Measurements from ENCODE around the gene FMOD. TPM values are rescaled to one million over a fixed set of nuclear protein-coding genes. Genes with fewer than 3 reads are reported as not detected.

FMOD gene
- total RNA-seq, 1 donor from 2014 or later, result 1.4 TPM

DNA sequence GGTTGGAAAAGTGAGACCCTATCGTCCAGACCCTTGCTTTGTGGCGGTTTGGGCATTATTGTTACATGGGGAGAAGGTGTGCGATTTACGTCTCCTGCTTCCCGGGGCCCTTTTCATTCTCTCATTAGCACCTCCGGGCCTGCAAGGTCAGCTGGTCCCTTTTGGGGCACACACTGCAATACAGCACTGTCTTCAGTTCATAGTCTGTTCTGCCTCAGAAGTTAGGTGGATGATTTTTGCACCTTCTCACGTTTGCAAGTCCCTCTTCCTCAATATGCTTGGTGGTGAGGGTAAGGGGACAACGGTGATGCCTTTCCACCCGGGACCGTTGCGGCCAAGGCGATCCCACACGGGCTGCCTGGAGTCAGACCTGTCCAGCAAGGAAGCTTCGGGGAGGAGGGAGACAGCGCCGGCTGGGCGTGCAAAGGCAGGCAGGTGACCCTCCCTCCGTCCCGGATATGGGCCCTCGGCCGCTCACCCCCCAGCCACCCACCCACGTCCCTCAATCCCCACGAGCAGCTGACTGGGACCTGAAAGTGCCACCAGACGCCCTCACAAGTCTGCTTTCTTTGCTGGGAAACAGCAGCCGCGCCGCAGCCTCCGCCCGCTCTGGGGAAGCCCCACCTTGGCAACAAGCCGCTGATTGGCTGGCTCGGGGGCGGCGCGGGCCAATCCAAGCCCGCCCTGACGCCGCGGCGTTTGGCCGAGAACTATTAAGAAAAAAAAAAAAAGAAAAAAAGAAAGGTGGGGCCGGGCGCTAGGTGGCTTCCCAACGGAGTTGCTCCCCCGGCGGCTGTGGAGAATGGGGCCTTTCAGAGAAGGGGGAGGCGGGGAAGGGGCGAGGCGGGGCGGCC is 23.9 kb downstream of the FMOD start:
- peak; percentile 98 for DNase-seq
- intact Hi-C loops (cut with micrococcal nuclease), result loop anchor here (1.0 to 10.0 kb wide), 6 partner anchors 11 to 982 kb away; partner anchors contain the start of genes ATP2B4, BTG2, PPP1R12B and UBE2T
- Mint-ChIP-seq H3K27me3 (no peaks in the 10 kb centered on the region), H3K27ac (peak overlapping the region; percentile 94), H3K4me1 (peaks cover 61% of the 10 kb centered on the region), H3K36me3 (ENCODE audit: low read depth) (no peaks in the 10 kb centered on the region), H3K9me3 (no peaks in the 10 kb centered on the region), H3K4me3 (peak overlapping the region; percentile 83)

DNA sequence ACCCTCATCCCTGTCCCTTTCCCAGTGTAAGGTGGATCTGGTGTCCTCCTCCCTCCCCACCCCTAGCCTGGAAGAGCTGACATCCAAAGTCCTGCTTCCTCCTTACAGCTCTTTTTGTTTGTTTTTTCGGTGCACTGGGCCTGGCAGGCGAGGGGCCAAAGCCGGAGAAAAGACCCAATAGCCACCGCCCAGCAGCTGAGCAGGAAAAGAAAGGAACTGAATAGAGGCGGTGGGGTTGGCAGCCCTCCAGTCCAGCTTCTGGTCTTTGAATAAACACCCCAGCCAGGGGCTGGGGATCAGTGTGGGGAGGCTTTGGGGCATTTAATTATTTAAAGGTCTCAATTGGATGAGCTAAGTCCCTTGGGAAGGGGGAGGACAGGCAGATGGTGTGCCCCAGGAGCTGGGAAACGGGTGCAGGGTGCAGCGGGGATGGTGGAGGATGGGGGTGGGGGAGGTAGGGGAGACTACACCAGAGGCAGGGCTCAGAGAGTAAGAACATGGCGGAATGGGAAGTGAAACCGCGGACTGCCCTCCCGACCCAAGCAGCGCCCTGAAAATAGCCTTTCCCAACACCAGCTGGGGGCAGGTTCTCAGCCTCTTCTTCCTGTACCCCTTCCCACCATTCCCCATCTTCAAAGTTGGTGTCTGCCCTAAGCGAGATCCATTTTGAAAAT is 25.4 kb downstream of the FMOD start:
- no peaks in the 10 kb centered on the region for H3K27me3 Mint-ChIP-seq
- H3K36me3 Mint-ChIP-seq (ENCODE audit: low read depth), result no peaks in the 10 kb centered on the region
- H3K4me1 Mint-ChIP-seq, result peaks cover 75% of the 10 kb centered on the region
- DNase-seq, result no peak
- H3K27ac Mint-ChIP-seq, result peak overlapping the region; percentile 84
- intact Hi-C loops (cut with micrococcal nuclease), result loop anchor here (10.0 kb wide), 2 partner anchors 299 to 981 kb away; partner anchors contain the start of genes ATP2B4, PPP1R12B and UBE2T
- H3K9me3 Mint-ChIP-seq, result no peaks in the 10 kb centered on the region
- peak overlapping the region; percentile 83 for H3K4me3 Mint-ChIP-seq

DNA sequence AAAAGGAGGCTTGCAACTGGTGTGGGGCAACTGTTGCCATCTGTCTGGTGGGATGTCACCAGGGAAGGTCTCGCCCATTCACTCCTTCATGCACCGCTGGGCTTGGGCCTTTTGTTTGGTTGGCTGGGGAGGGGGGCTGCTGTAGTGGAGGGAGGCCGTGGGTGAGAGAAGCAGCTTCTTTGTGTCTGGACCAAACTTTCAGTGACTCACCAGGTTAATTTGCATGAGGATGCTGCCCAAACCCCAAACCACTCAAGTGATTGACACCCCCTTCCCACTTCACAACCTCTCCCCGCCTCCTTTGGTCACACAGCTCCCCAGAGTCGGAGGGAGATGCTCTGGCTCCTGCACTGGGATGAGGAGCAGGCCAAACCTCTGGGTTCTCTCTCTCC is 25.9 kb downstream of the FMOD start:
- peaks cover 81% of the 10 kb centered on the region for H3K4me1 Mint-ChIP-seq
- peak overlapping the region; percentile 84 for H3K27ac Mint-ChIP-seq
- H3K4me3 Mint-ChIP-seq, result peak overlapping the region; percentile 80

DNA sequence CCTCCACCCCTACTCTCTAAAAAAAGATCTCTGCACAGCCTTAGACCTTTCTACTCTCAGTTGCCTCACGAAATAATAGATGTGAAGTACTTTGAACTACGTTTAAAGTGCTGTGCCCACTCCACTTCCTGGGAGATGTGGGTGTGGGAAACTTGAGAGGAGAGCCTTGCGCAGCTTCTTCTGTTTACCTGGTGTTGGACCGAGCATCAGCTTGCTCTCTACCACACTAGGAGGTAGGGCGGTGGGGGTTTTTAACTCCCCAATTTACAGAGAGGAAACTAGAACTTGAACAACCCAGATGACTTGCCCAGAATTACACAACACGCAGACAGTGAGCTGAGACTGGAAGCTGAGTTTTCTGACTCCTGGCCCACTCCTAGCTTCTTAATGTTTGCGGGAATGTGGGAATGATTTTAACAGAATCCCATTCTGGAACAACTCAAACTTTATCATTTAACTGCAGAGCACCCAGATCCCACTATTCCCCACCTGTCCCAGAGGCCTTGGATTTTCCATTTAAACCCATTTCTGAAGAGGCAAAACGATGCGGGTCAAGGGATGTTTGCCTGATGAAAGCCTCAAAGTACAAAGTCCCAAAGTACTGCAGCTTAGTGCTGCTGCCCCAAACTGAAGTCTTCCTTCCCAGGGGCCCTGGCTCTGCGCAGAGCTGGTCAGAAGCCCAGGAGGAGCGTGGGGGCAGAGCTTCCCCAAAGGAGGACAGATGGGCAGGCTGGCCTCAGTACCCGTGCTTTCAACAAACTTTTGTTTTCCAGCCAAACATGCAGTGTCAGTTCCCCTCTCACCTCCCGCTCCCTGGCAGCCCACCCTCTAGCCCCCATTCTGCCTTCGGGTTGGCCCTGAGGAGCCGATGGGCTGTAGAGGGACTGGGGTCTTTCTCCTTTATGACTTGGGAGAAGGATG is 26.6 kb downstream of the FMOD start:
- Mint-ChIP-seq H3K27me3 (no peaks in the 10 kb centered on the region), H3K27ac (peak overlapping the region; percentile 85), H3K9me3 (no peaks in the 10 kb centered on the region), H3K4me3 (peak overlapping the region; percentile 80), H3K36me3 (ENCODE audit: low read depth) (no peaks in the 10 kb centered on the region), H3K4me1 (peaks cover 87% of the 10 kb centered on the region)
- intact Hi-C loops (cut with micrococcal nuclease), result loop anchor here (10.0 kb wide), 2 partner anchors 300 to 980 kb away; partner anchors contain the start of genes ATP2B4, PPP1R12B and UBE2T
- DNase-seq, result peak; percentile 83

More for the DNA sequence above, 25.9 kb downstream of the FMOD start:
- Mint-ChIP-seq H3K9me3 (no peaks in the 10 kb centered on the region), H3K27me3 (no peaks in the 10 kb centered on the region), H3K36me3 (ENCODE audit: low read depth) (no peaks in the 10 kb centered on the region)
- DNase-seq, result peak; percentile 90
- intact Hi-C loops (cut with micrococcal nuclease), result loop anchor here (10.0 kb wide), 2 partner anchors 300 to 980 kb away; partner anchors contain the start of genes ATP2B4, PPP1R12B and UBE2T

DNA sequence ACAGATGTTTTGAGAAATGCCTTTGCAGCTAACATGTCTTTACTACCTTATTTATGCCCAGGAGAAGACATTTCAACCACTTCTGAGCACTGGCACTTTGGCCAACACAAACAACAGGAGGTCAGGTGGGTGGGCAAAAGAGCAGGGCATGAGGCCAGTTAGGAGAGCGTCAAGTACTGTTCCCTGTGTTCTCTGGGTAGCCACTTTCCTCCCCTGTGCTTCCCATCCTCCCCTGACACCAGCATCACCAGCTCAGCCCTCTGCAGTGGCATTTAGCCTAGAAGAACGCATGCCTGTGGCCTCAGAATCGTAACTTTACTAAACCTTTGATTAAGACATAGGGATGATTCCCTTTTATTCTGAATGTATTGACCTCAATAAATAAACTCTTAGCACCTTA is 27.3 kb downstream of the FMOD start:
- Mint-ChIP-seq H3K9me3 (no peaks in the 10 kb centered on the region), H3K27me3 (no peaks in the 10 kb centered on the region), H3K27ac (peak overlapping the region; percentile 85), H3K4me3 (peak overlapping the region; percentile 80), H3K4me1 (peaks cover 87% of the 10 kb centered on the region), H3K36me3 (ENCODE audit: low read depth) (peaks cover 4% of the 10 kb centered on the region)
- intact Hi-C loops (cut with micrococcal nuclease), result loop anchor here (10.0 kb wide), 2 partner anchors 301 to 979 kb away; partner anchors contain the start of genes ATP2B4, PPP1R12B and UBE2T
- DNase-seq, result no peak

DNA sequence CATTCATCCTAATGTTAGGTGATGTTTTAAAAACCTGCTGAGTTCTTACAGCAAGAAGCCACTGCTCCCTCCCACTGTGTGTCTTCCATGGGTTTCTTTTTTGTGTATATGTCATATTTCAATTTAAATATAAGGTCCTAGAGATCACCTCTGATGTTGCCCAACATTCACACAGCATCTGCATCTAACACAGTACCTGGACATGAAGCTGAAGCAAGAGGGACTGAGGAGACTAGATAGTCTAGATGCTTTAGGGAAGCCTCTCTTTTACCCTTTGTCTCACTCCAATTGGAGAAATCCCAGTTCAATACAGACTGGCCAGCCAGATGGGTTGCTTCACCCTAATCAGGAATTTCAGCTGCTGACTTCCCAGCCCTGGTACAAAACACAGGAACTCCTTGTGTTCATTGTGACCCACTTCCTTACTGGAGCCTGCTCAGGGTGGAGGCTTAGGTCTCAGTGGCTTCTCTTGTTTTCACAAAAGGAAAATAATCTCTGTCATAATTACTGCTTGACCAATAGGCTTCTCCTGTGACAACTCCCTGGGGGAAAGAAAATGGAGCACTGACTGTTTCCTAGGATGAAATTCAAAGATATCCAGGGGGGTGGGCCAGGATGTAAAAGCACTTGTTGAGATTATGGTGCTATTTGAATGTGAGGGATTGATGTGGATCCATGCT is 28.3 kb downstream of the FMOD start:
- peak overlapping the region; percentile 23 for H3K27ac Mint-ChIP-seq
- H3K4me3 Mint-ChIP-seq, result peak overlapping the region; percentile 30
- no peak for DNase-seq
- intact Hi-C loops (cut with micrococcal nuclease), result loop anchor here (10.0 kb wide), 2 partner anchors 302 to 978 kb away; partner anchors contain the start of genes ATP2B4, PPP1R12B and UBE2T
- H3K36me3 Mint-ChIP-seq (ENCODE audit: low read depth), result peaks cover 5% of the 10 kb centered on the region
- H3K27me3 Mint-ChIP-seq, result no peaks in the 10 kb centered on the region
- peaks cover 80% of the 10 kb centered on the region for H3K4me1 Mint-ChIP-seq
- no peaks in the 10 kb centered on the region for H3K9me3 Mint-ChIP-seq

DNA sequence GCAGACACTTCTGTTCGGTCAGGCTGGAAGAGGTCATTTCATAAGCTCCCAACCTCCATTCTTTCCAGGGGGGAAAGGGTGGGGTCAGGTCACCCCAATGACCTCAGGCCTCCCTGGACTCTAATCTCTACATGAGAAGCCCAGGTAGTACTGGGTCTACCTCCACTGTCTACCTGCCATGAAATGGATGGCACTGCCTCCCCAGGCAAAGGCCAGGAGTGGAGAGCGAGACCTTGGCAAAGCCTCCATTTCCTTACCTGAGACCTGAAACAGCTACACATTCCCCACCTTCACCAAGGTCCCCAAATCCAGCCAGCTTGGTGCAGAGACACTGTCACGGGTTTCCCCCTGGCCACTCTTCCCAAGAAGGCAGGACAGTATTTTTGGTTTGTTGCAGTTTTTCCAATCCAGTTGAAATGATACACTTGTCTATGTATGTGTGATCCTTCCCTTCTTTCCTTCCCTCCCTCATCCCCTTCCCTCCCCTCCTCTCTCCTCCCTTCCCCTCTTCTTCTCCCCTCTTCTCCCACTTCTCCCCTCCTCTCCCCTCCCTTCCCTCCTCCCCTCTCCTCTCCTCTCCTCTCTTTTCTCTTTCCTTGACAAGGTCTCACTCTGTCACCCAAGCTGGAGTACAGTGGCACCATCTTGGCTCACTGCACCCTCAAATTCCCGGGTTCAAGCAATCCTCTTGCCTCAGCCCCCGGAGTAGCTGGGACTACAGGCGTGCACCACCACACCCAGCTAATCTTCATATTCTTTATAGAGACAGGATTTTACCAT is 29.5 kb downstream of the FMOD start:
- peak overlapping the region; percentile 84 for H3K27ac Mint-ChIP-seq
- peak overlapping the region; percentile 68 for H3K4me3 Mint-ChIP-seq
- intact Hi-C loops (cut with micrococcal nuclease), result loop anchor here (10.0 kb wide), 2 partner anchors 303 to 977 kb away; partner anchors contain the start of genes ATP2B4, PPP1R12B and UBE2T

DNA sequence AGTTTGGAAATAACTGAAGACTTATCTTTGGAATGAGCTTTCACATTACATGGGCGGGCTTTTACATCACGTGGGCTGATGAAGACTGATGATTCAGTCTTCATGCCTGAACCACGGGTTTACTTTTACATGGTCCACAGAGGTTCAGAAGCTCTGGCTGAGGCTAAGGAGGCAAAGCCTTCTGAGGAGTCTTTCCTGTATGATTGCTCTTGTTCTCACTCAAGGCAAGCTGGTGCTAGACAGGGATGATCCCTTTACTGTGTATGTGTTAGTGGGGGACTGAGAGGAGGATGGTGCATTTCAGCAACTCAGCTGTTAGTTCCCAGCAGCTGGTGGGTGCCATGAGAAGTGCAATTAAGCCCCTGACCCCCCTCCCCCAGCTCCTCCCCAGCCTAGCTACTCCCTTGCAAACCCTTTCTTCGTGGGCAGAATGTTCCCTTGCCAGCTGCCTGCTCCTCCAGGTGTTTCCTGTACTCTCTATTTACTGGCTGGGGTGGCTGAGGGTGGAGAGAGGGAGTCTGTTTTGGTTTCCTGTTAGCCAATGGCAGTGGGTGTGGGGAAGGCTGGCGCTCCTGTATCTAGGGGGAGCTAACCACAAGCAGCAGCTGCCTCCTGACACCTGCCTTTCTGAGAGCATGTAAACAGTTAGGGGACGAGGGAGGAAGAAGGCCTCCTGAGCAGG is 30.2 kb downstream of the FMOD start:
- H3K27ac Mint-ChIP-seq, result peak overlapping the region; percentile 77
- no peaks in the 10 kb centered on the region for H3K27me3 Mint-ChIP-seq
- DNase-seq, result peak; percentile 92
- peaks cover 72% of the 10 kb centered on the region for H3K4me1 Mint-ChIP-seq
- peak overlapping the region; percentile 68 for H3K4me3 Mint-ChIP-seq
- H3K36me3 Mint-ChIP-seq (ENCODE audit: low read depth), result peaks cover 7% of the 10 kb centered on the region
- no peaks in the 10 kb centered on the region for H3K9me3 Mint-ChIP-seq
- intact Hi-C loops (cut with micrococcal nuclease), result loop anchor here (10.0 kb wide), 2 partner anchors 304 to 976 kb away; partner anchors contain the start of genes ATP2B4, PPP1R12B and UBE2T

More for the DNA sequence above, 29.5 kb downstream of the FMOD start:
- no peaks in the 10 kb centered on the region for H3K27me3 Mint-ChIP-seq
- no peak for DNase-seq
- peaks cover 77% of the 10 kb centered on the region for H3K4me1 Mint-ChIP-seq
- H3K36me3 Mint-ChIP-seq (ENCODE audit: low read depth), result peaks cover 5% of the 10 kb centered on the region
- no peaks in the 10 kb centered on the region for H3K9me3 Mint-ChIP-seq

DNA sequence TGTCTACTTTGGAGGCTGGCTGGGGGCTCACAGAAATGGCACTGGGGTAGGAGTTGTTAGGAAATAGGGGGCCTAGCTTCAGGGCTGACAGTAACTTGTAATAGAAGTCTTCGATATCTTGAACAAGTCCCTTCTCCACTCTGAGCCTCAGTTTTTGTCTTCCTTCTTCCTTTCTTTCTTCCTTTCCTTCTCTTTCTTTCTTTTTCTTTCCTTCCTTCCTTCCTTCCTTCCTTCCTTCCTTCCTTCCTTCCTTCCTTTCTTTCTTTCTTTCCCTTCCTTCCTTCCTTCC is 32.7 kb downstream of the FMOD start:
- H3K4me1 Mint-ChIP-seq, result peaks cover 53% of the 10 kb centered on the region
- H3K27ac Mint-ChIP-seq, result no peak overlapping the region
- H3K4me3 Mint-ChIP-seq, result no peak overlapping the region
- intact Hi-C loops (cut with micrococcal nuclease), result loop anchor here (1.0 kb wide), 1 partner anchor 10 kb away; no protein-coding TSS in a partner anchor
- H3K9me3 Mint-ChIP-seq, result no peaks in the 10 kb centered on the region
- DNase-seq, result no peak
- peaks cover 25% of the 10 kb centered on the region for H3K36me3 Mint-ChIP-seq (ENCODE audit: low read depth)
- H3K27me3 Mint-ChIP-seq, result no peaks in the 10 kb centered on the region

DNA sequence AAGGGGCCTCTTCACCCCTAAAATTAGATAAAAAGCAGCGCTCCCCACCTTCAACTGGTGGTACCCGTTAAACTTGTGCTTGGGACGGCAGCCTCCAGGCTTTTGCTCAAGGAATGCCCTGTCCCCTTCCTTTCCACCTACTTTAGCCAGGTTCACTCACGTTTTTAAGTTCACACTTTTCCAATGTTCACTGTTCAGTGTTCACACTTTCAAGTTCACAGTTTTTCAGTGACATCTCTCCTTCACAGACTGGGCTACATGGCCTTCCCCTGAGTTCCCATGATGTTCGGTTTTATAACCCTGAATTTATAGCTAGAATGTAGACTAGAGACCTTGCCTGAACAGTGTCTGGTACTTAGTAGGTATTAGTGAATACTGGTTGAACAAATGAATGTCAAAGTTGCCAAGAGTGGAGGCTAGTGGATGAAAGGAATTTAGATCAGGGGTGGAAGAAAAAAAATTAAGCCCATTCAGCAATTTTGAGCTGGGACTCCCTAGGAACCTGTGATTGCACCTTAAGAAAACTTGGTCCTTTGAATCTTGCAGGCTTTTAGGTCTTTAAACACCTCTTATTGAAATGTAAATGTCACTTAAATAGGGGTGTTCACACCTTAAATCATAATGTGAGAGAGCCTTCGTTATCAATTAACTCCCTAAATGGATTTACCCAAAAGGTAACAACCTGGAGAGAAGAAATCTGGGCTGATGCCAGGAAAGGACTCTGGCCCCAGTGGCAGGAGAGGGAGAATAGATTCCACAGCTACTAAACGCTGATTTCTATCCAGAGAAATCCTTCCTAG is 33.3 kb downstream of the FMOD start:
- H3K27me3 Mint-ChIP-seq, result no peaks in the 10 kb centered on the region
- H3K36me3 Mint-ChIP-seq (ENCODE audit: low read depth), result peaks cover 26% of the 10 kb centered on the region
- H3K9me3 Mint-ChIP-seq, result no peaks in the 10 kb centered on the region
- H3K4me1 Mint-ChIP-seq, result peaks cover 47% of the 10 kb centered on the region
- no peak for DNase-seq
- H3K27ac Mint-ChIP-seq, result no peak overlapping the region
- intact Hi-C loops (cut with micrococcal nuclease), result loop anchor here (1.0 kb wide), 1 partner anchor 9 kb away; no protein-coding TSS in a partner anchor
- no peak overlapping the region for H3K4me3 Mint-ChIP-seq

DNA sequence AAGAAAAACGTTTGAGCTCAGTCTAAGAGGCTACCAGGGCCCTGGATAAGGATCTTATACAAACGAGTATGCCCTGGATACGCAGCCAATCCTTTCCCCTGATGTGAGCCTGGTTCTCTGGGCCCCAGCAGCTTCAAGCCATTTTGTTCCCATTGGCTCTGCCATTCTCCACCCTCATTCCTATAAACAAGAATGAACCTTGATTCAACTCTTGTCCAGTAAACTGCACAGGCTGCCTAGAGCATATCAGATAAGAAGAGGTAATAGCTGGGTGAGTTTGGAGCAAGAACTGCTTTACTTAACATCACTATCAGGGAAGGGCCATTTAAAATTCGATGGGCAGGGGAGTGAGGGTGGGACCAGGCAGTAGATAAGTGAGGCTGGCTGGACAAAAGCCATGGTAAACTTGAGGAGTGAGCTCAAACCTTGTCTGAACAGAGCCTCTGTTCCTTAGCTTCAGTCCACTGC is 34.3 kb downstream of the FMOD start:
- H3K36me3 Mint-ChIP-seq (ENCODE audit: low read depth), result peaks cover 28% of the 10 kb centered on the region
- intact Hi-C loops (cut with micrococcal nuclease), result no loop called here
- H3K27me3 Mint-ChIP-seq, result no peaks in the 10 kb centered on the region
- no peak for DNase-seq
- peaks cover 39% of the 10 kb centered on the region for H3K4me1 Mint-ChIP-seq
- H3K4me3 Mint-ChIP-seq, result no peak overlapping the region
- no peak overlapping the region for H3K27ac Mint-ChIP-seq
- H3K9me3 Mint-ChIP-seq, result no peaks in the 10 kb centered on the region
